SK-N-SH treated with all-trans-retinoic acid at 6 μM for 48 hours (cell line): ENCODE measurements around the gene TIAM1.

Experiments
- ATAC-seq: fragments of 200-7000 bp; cut with Tn5 transposase; 3 replicates; pipeline ENCODE4 v1.9.1; 2020; ENCODE audit warnings: mild to moderate bottlenecking, moderate library complexity
- ARNTL ChIP-seq: fragments of 450-650 bp; formaldehyde crosslinking; IDR thresholded peaks from 2 replicates; pipeline ENCODE4 v1.5.0; 2020; ENCODE audit warnings: low read depth, mild to moderate bottlenecking, moderate library complexity, borderline replicate concordance
- BACH2 ChIP-seq: fragments of 250-450 bp; sonication (Bioruptor Pico); IDR thresholded peaks from 2 replicates; pipeline ENCODE4 v1.9.0; 2021; ENCODE audit warnings: mild to moderate bottlenecking, borderline replicate concordance
- CSDC2 ChIP-seq: fragments of 250-450 bp; sonication (Bioruptor Pico); IDR thresholded peaks from 2 replicates; pipeline ENCODE4 v1.5.0; 2020; ENCODE audit warnings: mild to moderate bottlenecking, moderate library complexity
- ESRRG ChIP-seq: fragments of 250-450 bp; sonication (Bioruptor Pico); IDR thresholded peaks from 2 replicates; pipeline ENCODE4 v1.6.1; 2021; ENCODE audit warnings: mild to moderate bottlenecking
- GLIS3 ChIP-seq: fragments of 250-450 bp; sonication (Bioruptor Pico); IDR thresholded peaks from 2 replicates; pipeline ENCODE4 v1.5.0; 2020; ENCODE audit warnings: mild to moderate bottlenecking, moderate library complexity
- ISL1 ChIP-seq: fragments of 250-450 bp; sonication (Bioruptor Pico); IDR thresholded peaks from 2 replicates; pipeline ENCODE4 v2.1.2; 2022; ENCODE audit warnings: mild to moderate bottlenecking, moderate library complexity
- OSR1 ChIP-seq: fragments of 250-450 bp; sonication (Bioruptor Pico); IDR thresholded peaks from 2 replicates; pipeline ENCODE4 v1.8.0; 2022; ENCODE audit warnings: moderate library complexity, mild to moderate bottlenecking, inconsistent platforms
- PPARA ChIP-seq: fragments of 250-450 bp; sonication (Bioruptor Pico); IDR thresholded peaks from 2 replicates; pipeline ENCODE4 v1.5.0; 2020; ENCODE audit warnings: mild to moderate bottlenecking, borderline replicate concordance
- RARB ChIP-seq: fragments of 250-450 bp; sonication (Bioruptor Pico); IDR thresholded peaks from 2 replicates; pipeline ENCODE4 v1.8.0; 2021; ENCODE audit warnings: mild to moderate bottlenecking, moderate library complexity
- SNAI2 ChIP-seq: fragments of 250-450 bp; sonication (Bioruptor Pico); IDR thresholded peaks from 2 replicates; pipeline ENCODE4 v1.5.0; 2020; ENCODE audit warnings: mild to moderate bottlenecking, moderate library complexity
- TCF4 ChIP-seq: fragments of 250-450 bp; sonication (Bioruptor Pico); IDR thresholded peaks from 2 replicates; pipeline ENCODE4 v1.8.0; 2021; ENCODE audit warnings: mild to moderate bottlenecking, moderate library complexity, borderline replicate concordance
- TOX ChIP-seq: fragments of 250-450 bp; sonication (Bioruptor Pico); IDR thresholded peaks from 2 replicates; pipeline ENCODE4 v1.8.0; 2021; ENCODE audit warnings: mild to moderate bottlenecking, moderate library complexity, borderline replicate concordance
- ZC3H10 ChIP-seq: fragments of 250-450 bp; sonication (Bioruptor Pico); IDR thresholded peaks from 2 replicates; pipeline ENCODE4 v1.5.1; 2021; ENCODE audit warnings: mild to moderate bottlenecking, moderate library complexity
- ZFP3 ChIP-seq: fragments of 250-450 bp; sonication (Bioruptor Pico); IDR thresholded peaks from 2 replicates; pipeline ENCODE4 v1.5.0; 2020; ENCODE audit warnings: mild to moderate bottlenecking, moderate library complexity
- ZFP30 ChIP-seq: fragments of 450-650 bp; formaldehyde crosslinking; IDR thresholded peaks from 2 replicates; pipeline ENCODE4 v1.5.0; 2022; ENCODE audit warnings: mild to moderate bottlenecking, moderate library complexity
- ZNF565 ChIP-seq: fragments of 450-650 bp; formaldehyde crosslinking; conservative IDR thresholded peaks from 2 replicates; pipeline ENCODE4 v1.5.0; 2020; ENCODE audit warnings: low read depth, mild to moderate bottlenecking, moderate library complexity
- ZNF8 ChIP-seq: fragments of 450-650 bp; formaldehyde crosslinking; IDR thresholded peaks from 2 replicates; pipeline ENCODE4 v1.5.0; 2020; ENCODE audit warnings: mild to moderate bottlenecking, moderate library complexity
- TF ChIP-seq, protein P1 (sequence below): fragments of 250-450 bp; sonication (Bioruptor Pico); IDR thresholded peaks from 2 replicates; pipeline ENCODE4 v1.8.0; 2020; ENCODE audit warnings: mild to moderate bottlenecking, moderate library complexity, borderline replicate concordance
- TF ChIP-seq, protein P2 (sequence below): fragments of 250-450 bp; sonication (Bioruptor Pico); IDR thresholded peaks from 2 replicates; pipeline ENCODE4 v1.5.1; 2021; ENCODE audit warnings: mild to moderate bottlenecking, moderate library complexity
- TF ChIP-seq, protein P3 (sequence below): fragments of 250-450 bp; sonication (Bioruptor Pico); IDR thresholded peaks from 2 replicates; pipeline ENCODE4 v1.5.1; 2020; ENCODE audit warnings: low read depth, mild to moderate bottlenecking, moderate library complexity
- TF ChIP-seq, protein P4 (sequence below): fragments of 250-450 bp; sonication (Bioruptor Pico); IDR thresholded peaks from 2 replicates; pipeline ENCODE4 v1.5.0; 2020; ENCODE audit warnings: mild to moderate bottlenecking, moderate library complexity
- TF ChIP-seq, protein P5 (sequence below): fragments of 250-450 bp; sonication (Bioruptor Pico); IDR thresholded peaks from 2 replicates; pipeline ENCODE4 v1.8.0; 2021; ENCODE audit warnings: low read depth, mild to moderate bottlenecking, moderate library complexity, borderline replicate concordance

TIAM1 gene

DNA sequence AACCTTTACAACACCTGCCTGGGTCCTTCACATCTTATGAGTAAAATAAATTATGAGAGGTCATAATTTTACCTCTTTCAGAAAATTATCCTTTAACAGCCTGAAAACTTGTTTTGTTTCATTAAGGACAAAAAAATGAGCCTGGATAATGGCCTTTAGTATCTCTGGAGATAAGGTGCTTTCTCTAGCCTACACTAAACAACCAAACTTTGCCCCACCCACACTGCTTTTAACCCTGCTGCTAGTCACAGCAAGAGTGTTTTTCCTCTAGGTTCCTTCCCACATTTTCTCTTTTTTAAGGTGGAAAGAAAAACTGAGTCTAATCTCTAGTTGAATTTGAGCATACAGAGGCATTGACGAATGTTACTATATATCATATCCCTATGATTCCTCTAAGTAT, 204.0 kb downstream of the TIAM1 start:
- ATAC-seq = no peak
- TF ChIP-seq, protein P1, sequence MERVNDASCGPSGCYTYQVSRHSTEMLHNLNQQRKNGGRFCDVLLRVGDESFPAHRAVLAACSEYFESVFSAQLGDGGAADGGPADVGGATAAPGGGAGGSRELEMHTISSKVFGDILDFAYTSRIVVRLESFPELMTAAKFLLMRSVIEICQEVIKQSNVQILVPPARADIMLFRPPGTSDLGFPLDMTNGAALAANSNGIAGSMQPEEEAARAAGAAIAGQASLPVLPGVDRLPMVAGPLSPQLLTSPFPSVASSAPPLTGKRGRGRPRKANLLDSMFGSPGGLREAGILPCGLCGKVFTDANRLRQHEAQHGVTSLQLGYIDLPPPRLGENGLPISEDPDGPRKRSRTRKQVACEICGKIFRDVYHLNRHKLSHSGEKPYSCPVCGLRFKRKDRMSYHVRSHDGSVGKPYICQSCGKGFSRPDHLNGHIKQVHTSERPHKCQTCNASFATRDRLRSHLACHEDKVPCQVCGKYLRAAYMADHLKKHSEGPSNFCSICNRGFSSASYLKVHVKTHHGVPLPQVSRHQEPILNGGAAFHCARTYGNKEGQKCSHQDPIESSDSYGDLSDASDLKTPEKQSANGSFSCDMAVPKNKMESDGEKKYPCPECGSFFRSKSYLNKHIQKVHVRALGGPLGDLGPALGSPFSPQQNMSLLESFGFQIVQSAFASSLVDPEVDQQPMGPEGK (CRISPR knock-in tag) = no peak
- no peak for TF ChIP-seq ZFP30
- TF ChIP-seq ARNTL (CRISPR knock-in tag) = no peak
- TF ChIP-seq CSDC2 (CRISPR knock-in tag) = no peak
- no peak for TF ChIP-seq BACH2 (CRISPR knock-in tag)
- no peak for TF ChIP-seq TOX (CRISPR knock-in tag)
- TF ChIP-seq ISL1 (CRISPR knock-in tag) = no peak
- TF ChIP-seq PPARA = no peak
- no peak for TF ChIP-seq ZC3H10 (CRISPR knock-in tag)
- TF ChIP-seq, protein P2, sequence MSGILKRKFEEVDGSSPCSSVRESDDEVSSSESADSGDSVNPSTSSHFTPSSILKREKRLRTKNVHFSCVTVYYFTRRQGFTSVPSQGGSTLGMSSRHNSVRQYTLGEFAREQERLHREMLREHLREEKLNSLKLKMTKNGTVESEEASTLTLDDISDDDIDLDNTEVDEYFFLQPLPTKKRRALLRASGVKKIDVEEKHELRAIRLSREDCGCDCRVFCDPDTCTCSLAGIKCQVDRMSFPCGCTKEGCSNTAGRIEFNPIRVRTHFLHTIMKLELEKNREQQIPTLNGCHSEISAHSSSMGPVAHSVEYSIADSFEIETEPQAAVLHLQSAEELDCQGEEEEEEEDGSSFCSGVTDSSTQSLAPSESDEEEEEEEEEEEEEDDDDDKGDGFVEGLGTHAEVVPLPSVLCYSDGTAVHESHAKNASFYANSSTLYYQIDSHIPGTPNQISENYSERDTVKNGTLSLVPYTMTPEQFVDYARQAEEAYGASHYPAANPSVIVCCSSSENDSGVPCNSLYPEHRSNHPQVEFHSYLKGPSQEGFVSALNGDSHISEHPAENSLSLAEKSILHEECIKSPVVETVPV (CRISPR knock-in tag) = no peak
- TF ChIP-seq, protein P3, sequence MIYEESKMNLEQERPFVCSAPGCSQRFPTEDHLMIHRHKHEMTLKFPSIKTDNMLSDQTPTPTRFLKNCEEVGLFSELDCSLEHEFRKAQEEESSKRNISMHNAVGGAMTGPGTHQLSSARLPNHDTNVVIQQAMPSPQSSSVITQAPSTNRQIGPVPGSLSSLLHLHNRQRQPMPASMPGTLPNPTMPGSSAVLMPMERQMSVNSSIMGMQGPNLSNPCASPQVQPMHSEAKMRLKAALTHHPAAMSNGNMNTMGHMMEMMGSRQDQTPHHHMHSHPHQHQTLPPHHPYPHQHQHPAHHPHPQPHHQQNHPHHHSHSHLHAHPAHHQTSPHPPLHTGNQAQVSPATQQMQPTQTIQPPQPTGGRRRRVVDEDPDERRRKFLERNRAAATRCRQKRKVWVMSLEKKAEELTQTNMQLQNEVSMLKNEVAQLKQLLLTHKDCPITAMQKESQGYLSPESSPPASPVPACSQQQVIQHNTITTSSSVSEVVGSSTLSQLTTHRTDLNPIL (CRISPR knock-in tag) = no peak
- no peak for TF ChIP-seq RARB (CRISPR knock-in tag)
- no peak for TF ChIP-seq ZFP3 (CRISPR knock-in tag)
- TF ChIP-seq OSR1 = no peak
- TF ChIP-seq ZNF565 (CRISPR knock-in tag) = no peak

DNA sequence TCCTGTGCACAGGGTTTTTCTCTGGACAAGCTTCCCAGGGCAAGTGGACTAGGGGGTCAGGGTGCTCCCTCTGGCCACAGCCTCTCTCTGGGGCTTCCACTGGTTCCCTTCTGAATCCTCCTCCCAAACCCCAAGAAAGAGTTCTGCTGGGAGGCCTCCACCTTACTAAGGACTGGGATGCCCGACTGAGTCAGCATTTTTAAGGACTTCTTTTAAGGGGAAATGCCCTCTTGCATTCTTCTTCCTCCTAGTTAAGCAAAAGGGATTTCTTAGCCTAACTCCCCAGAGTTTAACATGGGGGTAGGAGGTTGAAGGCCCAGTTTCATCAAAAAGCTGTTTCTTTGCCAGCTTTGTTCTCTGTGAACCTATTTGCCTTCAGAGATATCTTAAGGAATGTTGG, 206.1 kb downstream of the TIAM1 start:
- no peak for TF ChIP-seq ZFP30
- TF ChIP-seq TCF4 = no peak
- no peak for TF ChIP-seq SNAI2 (CRISPR knock-in tag)
- TF ChIP-seq BACH2 (CRISPR knock-in tag) = no peak
- no peak for TF ChIP-seq ZNF565 (CRISPR knock-in tag)
- TF ChIP-seq ESRRG (CRISPR knock-in tag) = no peak
- TF ChIP-seq PPARA = no peak
- TF ChIP-seq, protein P4, sequence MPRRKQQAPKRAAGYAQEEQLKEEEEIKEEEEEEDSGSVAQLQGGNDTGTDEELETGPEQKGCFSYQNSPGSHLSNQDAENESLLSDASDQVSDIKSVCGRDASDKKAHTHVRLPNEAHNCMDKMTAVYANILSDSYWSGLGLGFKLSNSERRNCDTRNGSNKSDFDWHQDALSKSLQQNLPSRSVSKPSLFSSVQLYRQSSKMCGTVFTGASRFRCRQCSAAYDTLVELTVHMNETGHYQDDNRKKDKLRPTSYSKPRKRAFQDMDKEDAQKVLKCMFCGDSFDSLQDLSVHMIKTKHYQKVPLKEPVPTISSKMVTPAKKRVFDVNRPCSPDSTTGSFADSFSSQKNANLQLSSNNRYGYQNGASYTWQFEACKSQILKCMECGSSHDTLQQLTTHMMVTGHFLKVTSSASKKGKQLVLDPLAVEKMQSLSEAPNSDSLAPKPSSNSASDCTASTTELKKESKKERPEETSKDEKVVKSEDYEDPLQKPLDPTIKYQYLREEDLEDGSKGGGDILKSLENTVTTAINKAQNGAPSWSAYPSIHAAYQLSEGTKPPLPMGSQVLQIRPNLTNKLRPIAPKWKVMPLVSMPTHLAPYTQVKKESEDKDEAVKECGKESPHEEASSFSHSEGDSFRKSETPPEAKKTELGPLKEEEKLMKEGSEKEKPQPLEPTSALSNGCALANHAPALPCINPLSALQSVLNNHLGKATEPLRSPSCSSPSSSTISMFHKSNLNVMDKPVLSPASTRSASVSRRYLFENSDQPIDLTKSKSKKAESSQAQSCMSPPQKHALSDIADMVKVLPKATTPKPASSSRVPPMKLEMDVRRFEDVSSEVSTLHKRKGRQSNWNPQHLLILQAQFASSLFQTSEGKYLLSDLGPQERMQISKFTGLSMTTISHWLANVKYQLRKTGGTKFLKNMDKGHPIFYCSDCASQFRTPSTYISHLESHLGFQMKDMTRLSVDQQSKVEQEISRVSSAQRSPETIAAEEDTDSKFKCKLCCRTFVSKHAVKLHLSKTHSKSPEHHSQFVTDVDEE (CRISPR knock-in tag) = no peak
- no peak for TF ChIP-seq ZNF8 (CRISPR knock-in tag)
- no peak for TF ChIP-seq GLIS3 (CRISPR knock-in tag)
- TF ChIP-seq TOX (CRISPR knock-in tag) = no peak
- TF ChIP-seq, protein P2 (CRISPR knock-in tag) = no peak
- TF ChIP-seq, protein P3 (CRISPR knock-in tag) = no peak
- TF ChIP-seq, protein P5, sequence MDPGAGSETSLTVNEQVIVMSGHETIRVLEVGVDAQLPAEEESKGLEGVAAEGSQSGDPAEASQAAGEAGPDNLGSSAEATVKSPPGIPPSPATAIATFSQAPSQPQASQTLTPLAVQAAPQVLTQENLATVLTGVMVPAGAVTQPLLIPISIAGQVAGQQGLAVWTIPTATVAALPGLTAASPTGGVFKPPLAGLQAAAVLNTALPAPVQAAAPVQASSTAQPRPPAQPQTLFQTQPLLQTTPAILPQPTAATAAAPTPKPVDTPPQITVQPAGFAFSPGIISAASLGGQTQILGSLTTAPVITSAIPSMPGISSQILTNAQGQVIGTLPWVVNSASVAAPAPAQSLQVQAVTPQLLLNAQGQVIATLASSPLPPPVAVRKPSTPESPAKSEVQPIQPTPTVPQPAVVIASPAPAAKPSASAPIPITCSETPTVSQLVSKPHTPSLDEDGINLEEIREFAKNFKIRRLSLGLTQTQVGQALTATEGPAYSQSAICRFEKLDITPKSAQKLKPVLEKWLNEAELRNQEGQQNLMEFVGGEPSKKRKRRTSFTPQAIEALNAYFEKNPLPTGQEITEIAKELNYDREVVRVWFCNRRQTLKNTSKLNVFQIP (CRISPR knock-in tag) = no peak
- no peak for ATAC-seq
